Prostate gland (tissue), 2 donors: ENCODE data around the gene BAG3.

ENCODE experiments used
- POLR2A ChIP-seq: fragments of 450-650 bp; IDR thresholded peaks from one replicate; pipeline ENCODE4 v1.6.1; 2016; ENCODE audit warnings: antibody characterized with exemption, mild to moderate bottlenecking
- POLR2AphosphoS5 ChIP-seq: sonication (generic); formaldehyde crosslinking; IDR thresholded peaks from one replicate; pipeline ENCODE4 v1.6.1; 2017; ENCODE audit warnings: antibody characterized with exemption
- TF ChIP-seq, protein P1 (sequence below), 4 experiments: fragments of 200-600 bp in 2 of 4; fragments of 450-650 bp in 2 of 4; sonication (generic) in 2 of 4; IDR thresholded peaks; 1 replicate in 3 of 4; 2 replicates in 1 of 4; pipeline ENCODE4 v1.5.1; 2016 to 2019; ENCODE audit warnings: antibody characterized with exemption in 4 of 4, mild to moderate bottlenecking in 2 of 4, moderate library complexity in 2 of 4

DNA sequence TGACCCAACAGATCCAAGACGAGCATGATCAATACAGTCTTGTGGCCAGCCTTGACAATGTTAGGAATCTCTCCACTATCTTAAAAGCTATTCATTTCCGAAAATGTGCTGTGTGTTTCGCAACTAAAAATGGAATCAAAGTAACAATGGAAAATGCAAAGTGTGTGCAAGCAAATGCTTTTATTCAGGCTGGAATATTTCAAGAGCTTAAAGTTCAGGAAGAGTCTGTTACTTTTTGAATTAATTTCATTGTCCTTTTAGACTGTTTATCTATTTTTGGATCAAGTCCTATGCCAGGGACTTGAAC lies 30.1 kb upstream of the BAG3 start:
- TF ChIP-seq, protein P1, sequence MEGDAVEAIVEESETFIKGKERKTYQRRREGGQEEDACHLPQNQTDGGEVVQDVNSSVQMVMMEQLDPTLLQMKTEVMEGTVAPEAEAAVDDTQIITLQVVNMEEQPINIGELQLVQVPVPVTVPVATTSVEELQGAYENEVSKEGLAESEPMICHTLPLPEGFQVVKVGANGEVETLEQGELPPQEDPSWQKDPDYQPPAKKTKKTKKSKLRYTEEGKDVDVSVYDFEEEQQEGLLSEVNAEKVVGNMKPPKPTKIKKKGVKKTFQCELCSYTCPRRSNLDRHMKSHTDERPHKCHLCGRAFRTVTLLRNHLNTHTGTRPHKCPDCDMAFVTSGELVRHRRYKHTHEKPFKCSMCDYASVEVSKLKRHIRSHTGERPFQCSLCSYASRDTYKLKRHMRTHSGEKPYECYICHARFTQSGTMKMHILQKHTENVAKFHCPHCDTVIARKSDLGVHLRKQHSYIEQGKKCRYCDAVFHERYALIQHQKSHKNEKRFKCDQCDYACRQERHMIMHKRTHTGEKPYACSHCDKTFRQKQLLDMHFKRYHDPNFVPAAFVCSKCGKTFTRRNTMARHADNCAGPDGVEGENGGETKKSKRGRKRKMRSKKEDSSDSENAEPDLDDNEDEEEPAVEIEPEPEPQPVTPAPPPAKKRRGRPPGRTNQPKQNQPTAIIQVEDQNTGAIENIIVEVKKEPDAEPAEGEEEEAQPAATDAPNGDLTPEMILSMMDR (IDR thresholded peaks at IDR 0.05) = no peak
- TF ChIP-seq POLR2A = no peak
- no peak for TF ChIP-seq POLR2AphosphoS5
